Measurements from ENCODE around the gene SLC31A2.

The SLC31A2 gene

DNA sequence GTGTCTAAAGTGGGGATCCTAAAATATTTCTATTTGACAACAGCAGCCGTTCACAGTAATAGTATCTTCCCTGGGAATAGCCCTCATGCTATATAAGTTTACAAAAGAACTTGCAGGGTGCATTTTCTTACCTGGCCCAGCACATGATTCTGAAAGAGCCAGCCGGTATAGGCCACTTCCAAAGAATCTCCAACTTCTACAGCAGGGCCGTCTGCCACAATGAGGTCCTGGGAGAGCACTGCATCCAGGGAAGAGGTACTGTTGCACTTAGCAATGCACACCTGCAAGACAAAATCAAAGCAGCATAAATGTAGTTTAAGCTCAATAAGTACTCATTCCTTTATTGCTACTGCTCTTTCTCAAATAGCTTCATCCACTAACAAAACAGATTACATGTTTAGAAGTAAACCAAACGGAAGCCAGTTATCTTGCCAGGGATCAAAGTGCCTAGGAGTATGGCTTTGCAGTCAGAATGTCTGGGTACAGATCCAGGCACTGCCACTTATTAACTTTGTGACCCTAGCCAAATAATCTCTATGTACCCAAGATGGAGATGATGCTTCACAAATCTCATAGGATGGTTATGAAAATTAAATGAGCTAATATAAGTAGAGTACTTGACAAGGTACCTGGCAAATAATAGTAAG lies 49.0 kb downstream of the SLC31A2 start:
- Histone ChIP-seq H3K4me1 (ENCODE audit: control insufficient read depth, insufficient read depth, low read depth, low read length) (no peaks in the 10 kb centered on the region), H3K79me1 (replicated peaks; ENCODE audit: low read length, poor library complexity, severe bottlenecking) (peaks cover 4% of the 10 kb centered on the region), H2BK12ac (ENCODE audit: low read length in 2 of 2) (no peak overlapping the region), H4K8ac (ENCODE audit: low read length) (no peak overlapping the region), H3K9me3 (ENCODE audit: control insufficient read depth, low read length) (no peaks in the 10 kb centered on the region), H2BK15ac (ENCODE audit: low read depth, poor library complexity, severe bottlenecking) (no peak overlapping the region), H3K36me3 (ENCODE audit: control insufficient read depth in 1 of 2, insufficient read depth in 2 of 2, low read depth in 1 of 2, low read length in 2 of 2) (peaks cover 11 to 86% of the 10 kb centered on the region in 2 experiments), H2AK5ac (ENCODE audit: low read length, severe bottlenecking) (no peak overlapping the region), H3K4me2 (ENCODE audit: low read length, poor library complexity, severe bottlenecking) (no peak overlapping the region), H3K4me3 (ENCODE audit: insufficient read depth in 1 of 2, low read depth in 1 of 2, low read length in 2 of 2) (no peak overlapping the region), H3K4ac (ENCODE audit: low read depth in 1 of 2, low read length in 2 of 2) (no peak overlapping the region), H3K9ac (ENCODE audit: low read length) (no peak overlapping the region), H3K18ac (ENCODE audit: low read depth in 1 of 2, low read length in 2 of 2) (no peak overlapping the region), H3K23ac (ENCODE audit: low read length in 2 of 2) (no peak overlapping the region), H3K27me3 (ENCODE audit: control insufficient read depth in 1 of 2, insufficient read depth in 1 of 2, low read length in 2 of 2) (no peaks in the 10 kb centered on the region), H2AFZ (ENCODE audit: low read depth, low read length) (no peak overlapping the region), H3K27ac (ENCODE audit: low read length, poor library complexity, severe bottlenecking) (no peak overlapping the region), H2BK5ac (ENCODE audit: low read depth, low read length, poor library complexity, severe bottlenecking) (no peak overlapping the region), H3K14ac (ENCODE audit: low read length in 2 of 2) (no peak overlapping the region), H4K91ac (ENCODE audit: low read length) (no peak overlapping the region), H2BK120ac (ENCODE audit: low read depth, low read length) (no peak overlapping the region)
- WGBS: 93% methylated on average over 4 of the region's 4 CpGs
- DNase-seq: no peak

DNA sequence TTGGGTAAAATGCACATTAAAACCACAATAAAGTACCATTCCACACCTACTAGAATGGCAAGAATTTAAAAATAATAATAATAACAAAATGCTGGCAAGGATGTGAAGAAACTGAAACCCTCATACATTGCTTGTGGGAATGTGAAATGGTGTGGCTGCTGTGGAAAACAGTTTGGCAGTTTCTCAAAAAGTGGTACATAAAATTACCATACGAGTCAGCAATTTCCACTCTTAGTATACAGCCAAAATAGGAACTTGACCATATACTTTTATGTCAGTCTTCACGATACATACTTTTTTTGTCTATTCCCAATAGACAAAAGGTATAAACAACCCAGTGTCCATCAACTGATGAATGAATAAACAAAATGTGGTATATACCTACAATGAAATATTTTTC lies 54.6 kb downstream of the SLC31A2 start:
- Histone ChIP-seq H2BK15ac (ENCODE audit: low read depth, poor library complexity, severe bottlenecking) (no peak overlapping the region), H3K27me3 (ENCODE audit: control insufficient read depth in 1 of 2, insufficient read depth in 1 of 2, low read length in 2 of 2) (no peaks in the 10 kb centered on the region), H3K9me3 (ENCODE audit: control insufficient read depth, low read length) (no peaks in the 10 kb centered on the region), H3K27ac (ENCODE audit: low read length, poor library complexity, severe bottlenecking) (no peak overlapping the region), H2BK120ac (ENCODE audit: low read depth, low read length) (no peak overlapping the region), H4K8ac (ENCODE audit: low read length) (no peak overlapping the region), H3K4ac (ENCODE audit: low read depth in 1 of 2, low read length in 2 of 2) (no peak overlapping the region), H2AK5ac (ENCODE audit: low read length, severe bottlenecking) (no peak overlapping the region), H3K4me2 (ENCODE audit: low read length, poor library complexity, severe bottlenecking) (no peak overlapping the region), H3K18ac (ENCODE audit: low read depth in 1 of 2, low read length in 2 of 2) (no peak overlapping the region), H3K4me1 (ENCODE audit: control insufficient read depth, insufficient read depth, low read depth, low read length) (no peaks in the 10 kb centered on the region), H2BK5ac (ENCODE audit: low read depth, low read length, poor library complexity, severe bottlenecking) (no peak overlapping the region), H3K9ac (ENCODE audit: low read length) (no peak overlapping the region), H4K91ac (ENCODE audit: low read length) (no peak overlapping the region), H3K14ac (ENCODE audit: low read length in 2 of 2) (no peak overlapping the region), H3K79me1 (replicated peaks; ENCODE audit: low read length, poor library complexity, severe bottlenecking) (peaks cover 7% of the 10 kb centered on the region), H3K23ac (ENCODE audit: low read length in 2 of 2) (no peak overlapping the region), H2AFZ (ENCODE audit: low read depth, low read length) (no peak overlapping the region), H2BK12ac (ENCODE audit: low read length in 2 of 2) (no peak overlapping the region), H3K36me3 (ENCODE audit: control insufficient read depth in 1 of 2, insufficient read depth in 2 of 2, low read depth in 1 of 2, low read length in 2 of 2) (peaks cover 12 to 87% of the 10 kb centered on the region in 2 experiments), H3K4me3 (ENCODE audit: insufficient read depth in 1 of 2, low read depth in 1 of 2, low read length in 2 of 2) (no peak overlapping the region)
- DNase-seq: no peak
- 100% methylated on average over 2 of the region's 2 CpGs for WGBS

DNA sequence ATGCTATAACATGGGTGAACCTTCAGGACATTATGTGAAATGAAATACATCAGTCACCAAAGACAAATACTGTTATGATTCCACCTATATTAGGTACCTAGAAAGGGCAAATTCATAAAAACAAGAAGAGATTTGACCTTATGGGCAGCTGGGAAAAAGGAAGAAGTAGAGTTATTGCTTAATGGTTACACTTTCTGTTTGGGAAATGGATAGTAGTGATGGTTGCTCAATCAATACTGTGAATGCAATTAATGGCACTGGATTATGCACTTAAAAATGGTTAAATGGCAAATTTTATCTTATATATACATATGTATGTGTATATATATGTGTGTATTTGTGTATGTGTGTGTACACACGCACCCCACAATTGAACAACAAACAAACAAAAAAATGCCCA lies 55.1 kb downstream of the SLC31A2 start:
- Histone ChIP-seq H2BK120ac (ENCODE audit: low read depth, low read length) (no peak overlapping the region), H4K91ac (ENCODE audit: low read length) (no peak overlapping the region), H3K4me2 (ENCODE audit: low read length, poor library complexity, severe bottlenecking) (no peak overlapping the region), H3K27ac (ENCODE audit: low read length, poor library complexity, severe bottlenecking) (no peak overlapping the region), H3K4me3 (ENCODE audit: insufficient read depth in 1 of 2, low read depth in 1 of 2, low read length in 2 of 2) (no peak overlapping the region), H3K9me3 (ENCODE audit: control insufficient read depth, low read length) (no peaks in the 10 kb centered on the region), H3K4ac (ENCODE audit: low read depth in 1 of 2, low read length in 2 of 2) (no peak overlapping the region), H3K14ac (ENCODE audit: low read length in 2 of 2) (no peak overlapping the region), H3K4me1 (ENCODE audit: control insufficient read depth, insufficient read depth, low read depth, low read length) (no peaks in the 10 kb centered on the region), H3K9ac (ENCODE audit: low read length) (no peak overlapping the region), H3K79me1 (replicated peaks; ENCODE audit: low read length, poor library complexity, severe bottlenecking) (peaks cover 9% of the 10 kb centered on the region), H2BK5ac (ENCODE audit: low read depth, low read length, poor library complexity, severe bottlenecking) (no peak overlapping the region), H3K36me3 (ENCODE audit: control insufficient read depth in 1 of 2, insufficient read depth in 2 of 2, low read depth in 1 of 2, low read length in 2 of 2) (peaks cover 16 to 90% of the 10 kb centered on the region in 2 experiments), H2BK12ac (ENCODE audit: low read length in 2 of 2) (no peak overlapping the region), H2AK5ac (ENCODE audit: low read length, severe bottlenecking) (no peak overlapping the region), H2AFZ (ENCODE audit: low read depth, low read length) (no peak overlapping the region), H3K18ac (ENCODE audit: low read depth in 1 of 2, low read length in 2 of 2) (no peak overlapping the region), H2BK15ac (ENCODE audit: low read depth, poor library complexity, severe bottlenecking) (no peak overlapping the region), H3K23ac (ENCODE audit: low read length in 2 of 2) (no peak overlapping the region), H3K27me3 (ENCODE audit: control insufficient read depth in 1 of 2, insufficient read depth in 1 of 2, low read length in 2 of 2) (no peaks in the 10 kb centered on the region), H4K8ac (ENCODE audit: low read length) (no peak overlapping the region)
- DNase-seq: no peak
- no CpG with 5 or more reads among the region's 1 CpG for WGBS

GRCh38 chr9:113210815-113211214 lies 60.0 kb downstream of the SLC31A2 start:
- Histone ChIP-seq H3K36me3 (ENCODE audit: control insufficient read depth in 1 of 2, insufficient read depth in 2 of 2, low read depth in 1 of 2, low read length in 2 of 2) (peaks cover 16 to 53% of the 10 kb centered on the region in 2 experiments), H3K14ac (ENCODE audit: low read length in 2 of 2) (no peak overlapping the region), H2BK12ac (ENCODE audit: low read length in 2 of 2) (no peak overlapping the region), H2BK5ac (ENCODE audit: low read depth, low read length, poor library complexity, severe bottlenecking) (no peak overlapping the region), H3K4ac (ENCODE audit: low read depth in 1 of 2, low read length in 2 of 2) (no peak overlapping the region), H3K4me1 (ENCODE audit: control insufficient read depth, insufficient read depth, low read depth, low read length) (no peaks in the 10 kb centered on the region), H3K79me1 (replicated peaks; ENCODE audit: low read length, poor library complexity, severe bottlenecking) (peaks cover 31% of the 10 kb centered on the region), H3K18ac (ENCODE audit: low read depth in 1 of 2, low read length in 2 of 2) (no peak overlapping the region), H3K9ac (ENCODE audit: low read length) (no peak overlapping the region), H2AFZ (ENCODE audit: low read depth, low read length) (no peak overlapping the region), H3K27ac (ENCODE audit: low read length, poor library complexity, severe bottlenecking) (no peak overlapping the region), H3K23ac (ENCODE audit: low read length in 2 of 2) (no peak overlapping the region), H4K8ac (ENCODE audit: low read length) (no peak overlapping the region), H3K4me3 (ENCODE audit: insufficient read depth in 1 of 2, low read depth in 1 of 2, low read length in 2 of 2) (no peak overlapping the region), H3K27me3 (ENCODE audit: control insufficient read depth in 1 of 2, insufficient read depth in 1 of 2, low read length in 2 of 2) (no peaks in the 10 kb centered on the region), H2BK120ac (ENCODE audit: low read depth, low read length) (no peak overlapping the region), H4K91ac (ENCODE audit: low read length) (no peak overlapping the region), H2BK15ac (ENCODE audit: low read depth, poor library complexity, severe bottlenecking) (no peak overlapping the region), H3K4me2 (ENCODE audit: low read length, poor library complexity, severe bottlenecking) (no peak overlapping the region), H3K9me3 (ENCODE audit: control insufficient read depth, low read length) (no peaks in the 10 kb centered on the region), H2AK5ac (ENCODE audit: low read length, severe bottlenecking) (no peak overlapping the region)
- 97% methylated on average over 9 of the region's 10 CpGs for WGBS
- DNase-seq: no peak

All from mesenchymal stem cell (in vitro differentiated cells and primary cell).